22Rv1 (cell line): ENCODE measurements around the gene VEZF1.

Source experiments
- H3K27ac ChIP-seq: fragments of 450-650 bp; 2 replicates; pipeline ENCODE4 v1.5.1; 2017
- ZFX ChIP-seq: fragments of 450-650 bp; IDR thresholded peaks from 2 replicates; pipeline ENCODE4 v1.6.1; 2017; ENCODE audit warnings: antibody characterized with exemption, borderline replicate concordance
- TF ChIP-seq, protein P1 (sequence below): fragments of 450-650 bp; IDR thresholded peaks from 2 replicates; pipeline ENCODE4 v1.5.1; 2017; ENCODE audit warnings: mild to moderate bottlenecking

VEZF1 gene

DNA sequence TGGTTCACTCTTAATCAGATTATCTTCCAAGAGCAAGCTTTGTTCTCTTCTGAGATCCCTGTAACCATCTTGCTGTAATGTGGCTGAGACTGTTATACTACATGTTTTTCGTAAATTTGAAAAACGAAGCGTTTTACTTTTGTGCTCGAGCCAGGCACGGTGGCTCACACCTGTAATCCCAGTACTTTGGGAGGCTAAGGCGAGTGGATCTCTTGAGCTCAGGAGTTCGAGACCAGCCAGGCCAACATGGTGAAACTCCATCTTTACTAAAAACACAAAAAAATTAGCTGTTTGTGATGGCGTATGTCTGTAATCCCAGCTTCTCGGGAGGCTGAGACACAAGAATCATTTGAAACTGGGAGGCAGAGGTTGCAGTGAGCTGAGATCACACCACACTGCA lies 40.7 kb downstream of the VEZF1 start:
- TF ChIP-seq, protein P1, sequence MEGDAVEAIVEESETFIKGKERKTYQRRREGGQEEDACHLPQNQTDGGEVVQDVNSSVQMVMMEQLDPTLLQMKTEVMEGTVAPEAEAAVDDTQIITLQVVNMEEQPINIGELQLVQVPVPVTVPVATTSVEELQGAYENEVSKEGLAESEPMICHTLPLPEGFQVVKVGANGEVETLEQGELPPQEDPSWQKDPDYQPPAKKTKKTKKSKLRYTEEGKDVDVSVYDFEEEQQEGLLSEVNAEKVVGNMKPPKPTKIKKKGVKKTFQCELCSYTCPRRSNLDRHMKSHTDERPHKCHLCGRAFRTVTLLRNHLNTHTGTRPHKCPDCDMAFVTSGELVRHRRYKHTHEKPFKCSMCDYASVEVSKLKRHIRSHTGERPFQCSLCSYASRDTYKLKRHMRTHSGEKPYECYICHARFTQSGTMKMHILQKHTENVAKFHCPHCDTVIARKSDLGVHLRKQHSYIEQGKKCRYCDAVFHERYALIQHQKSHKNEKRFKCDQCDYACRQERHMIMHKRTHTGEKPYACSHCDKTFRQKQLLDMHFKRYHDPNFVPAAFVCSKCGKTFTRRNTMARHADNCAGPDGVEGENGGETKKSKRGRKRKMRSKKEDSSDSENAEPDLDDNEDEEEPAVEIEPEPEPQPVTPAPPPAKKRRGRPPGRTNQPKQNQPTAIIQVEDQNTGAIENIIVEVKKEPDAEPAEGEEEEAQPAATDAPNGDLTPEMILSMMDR: no peak
- no peak for TF ChIP-seq ZFX
- H3K27ac ChIP-seq: no peak overlapping the region

DNA sequence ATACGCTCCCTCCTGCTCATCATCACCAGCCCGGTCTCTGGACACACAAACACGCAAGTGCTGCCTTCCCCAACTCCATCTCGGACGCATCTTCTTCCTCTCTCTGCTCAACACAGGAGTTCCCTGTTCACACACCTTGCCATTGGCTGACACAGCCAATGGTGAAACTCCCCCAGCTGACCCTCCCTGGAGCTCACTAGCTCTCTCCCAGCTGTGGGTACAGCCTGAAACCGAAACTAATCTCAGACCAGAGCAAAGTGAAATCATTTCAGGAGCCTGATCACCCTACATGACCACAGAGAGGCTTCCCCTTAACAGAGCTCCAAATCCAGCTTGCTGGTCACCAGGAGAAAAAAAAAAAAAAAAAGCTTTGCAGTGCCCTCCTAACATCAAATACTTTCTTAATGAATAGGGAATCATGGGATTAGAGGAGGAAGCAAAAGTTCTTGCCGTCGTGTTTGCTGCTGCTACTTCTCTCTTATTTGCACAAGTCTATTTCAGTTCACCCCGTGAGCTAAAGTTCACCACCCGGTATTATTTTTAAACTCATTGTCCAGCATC lies 41.2 kb downstream of the VEZF1 start:
- no peak overlapping the region for H3K27ac ChIP-seq
- TF ChIP-seq, protein P1: no peak
- no peak for TF ChIP-seq ZFX

DNA sequence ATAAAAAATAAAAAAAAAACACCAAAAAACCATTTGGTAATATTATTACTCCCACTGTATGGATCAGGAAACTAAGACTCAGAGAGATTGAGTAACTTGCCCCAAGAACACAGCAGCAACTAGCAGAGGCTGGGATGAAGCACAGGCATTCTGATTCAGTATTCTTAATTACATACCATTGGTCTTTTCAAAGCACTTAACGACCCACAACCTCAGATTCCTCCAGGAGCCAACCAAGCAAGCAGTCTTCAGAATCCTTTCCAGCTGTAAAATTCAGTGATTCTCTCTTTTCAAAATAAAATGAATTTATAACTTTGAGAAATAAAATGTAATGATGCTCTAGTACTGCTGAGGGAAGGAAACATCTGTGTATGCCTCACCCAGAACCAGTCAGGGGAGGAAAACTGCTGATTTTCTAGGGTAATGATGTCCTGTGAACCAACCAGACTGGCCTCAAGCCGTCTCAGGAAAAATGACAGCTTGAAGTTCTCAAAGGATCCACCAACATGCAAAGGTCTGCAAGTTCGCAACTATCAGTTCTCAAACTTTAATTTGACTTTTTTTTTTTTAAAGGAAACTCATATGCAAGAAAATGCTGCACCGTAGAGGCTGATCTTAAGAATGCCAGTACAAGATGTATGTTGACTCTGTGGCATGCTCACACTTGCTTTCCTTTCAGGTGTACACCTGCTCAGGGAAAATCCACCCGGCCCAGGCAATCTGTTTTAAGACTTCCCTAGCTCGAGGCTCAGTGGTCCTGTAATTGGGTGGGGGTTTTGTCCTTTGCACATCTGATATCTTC lies 41.9 kb downstream of the VEZF1 start:
- H3K27ac ChIP-seq: no peak overlapping the region
- TF ChIP-seq, protein P1: no peak

DNA sequence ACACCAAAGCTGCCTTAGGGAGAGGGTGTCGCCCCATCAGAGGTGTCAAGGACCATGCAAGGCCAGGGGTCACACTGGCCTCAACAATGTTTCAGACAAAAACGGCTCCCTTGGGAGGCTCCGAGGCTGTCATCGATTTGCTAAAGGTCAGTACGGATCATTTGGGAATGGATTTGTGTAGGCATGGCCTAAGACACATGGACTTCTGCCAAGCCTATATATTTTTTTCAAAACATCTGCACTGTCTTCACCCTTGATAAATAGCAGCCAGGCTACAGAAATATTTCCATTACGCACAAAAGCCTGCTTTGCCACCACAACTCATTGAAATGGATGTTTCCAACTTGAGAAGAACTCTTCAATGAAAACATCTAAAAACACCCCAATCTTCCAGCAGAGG lies 43.1 kb downstream of the VEZF1 start:
- no peak for TF ChIP-seq ZFX
- TF ChIP-seq, protein P1: no peak

DNA sequence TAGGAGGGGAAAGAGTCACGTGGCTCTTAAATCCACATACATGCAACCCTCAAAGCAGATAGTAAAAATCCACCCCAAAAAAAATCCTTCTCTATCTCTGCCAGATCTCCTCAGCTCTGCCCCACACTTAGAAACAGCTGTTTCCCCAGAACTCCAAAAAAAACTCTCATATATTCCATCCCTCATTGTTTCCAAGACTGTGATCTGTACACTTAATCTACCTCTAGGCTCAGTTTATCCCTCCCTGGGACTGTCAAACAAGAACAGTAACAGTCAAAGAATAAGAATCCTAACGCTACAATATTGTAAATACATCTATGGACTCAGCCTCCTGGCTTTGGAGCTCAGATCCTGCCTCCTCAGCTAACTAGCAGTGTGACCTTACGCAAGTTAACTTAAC lies 44.4 kb downstream of the VEZF1 start:
- H3K27ac ChIP-seq: no peak overlapping the region
- TF ChIP-seq ZFX: no peak
- TF ChIP-seq, protein P1: no peak

More for the DNA sequence above, 43.1 kb downstream of the VEZF1 start:
- H3K27ac ChIP-seq: no peak overlapping the region

DNA sequence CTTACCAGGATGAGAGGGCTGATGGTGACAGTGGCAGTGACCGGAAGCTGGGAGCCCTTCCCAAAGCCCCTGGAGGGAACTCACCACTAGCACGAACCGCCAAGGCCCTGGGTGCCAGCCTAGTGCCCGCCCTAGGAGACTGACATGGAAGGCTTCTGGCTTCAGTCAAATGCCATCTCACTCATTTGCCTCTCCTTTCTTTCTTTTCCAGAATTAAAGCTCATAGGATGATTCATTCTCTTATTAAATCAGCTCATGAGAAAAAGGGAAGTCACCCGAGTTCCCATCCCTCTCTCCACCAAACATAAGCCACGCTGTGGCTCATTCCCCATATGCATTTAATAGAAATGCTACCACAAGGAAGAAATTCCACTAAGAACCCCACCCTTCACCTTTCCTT lies 44.9 kb downstream of the VEZF1 start:
- TF ChIP-seq ZFX: no peak
- TF ChIP-seq, protein P1: no peak
- H3K27ac ChIP-seq: no peak overlapping the region
